RWPE2 (cell line): ENCODE results near the gene FPR1.

Source experiments
- ATAC-seq: fragments of 200-7000 bp; cut with Tn5 transposase; 3 replicates; pipeline ENCODE4 v1.9.1; 2021; ENCODE audit warnings: low read depth
- DNase-seq: peaks from one replicate; pipeline ENCODE4 v3.0.0-alpha.2; 2020; ENCODE audit warnings: low spot score
- H3K27ac ChIP-seq: fragments of 450-650 bp; 2 replicates; pipeline ENCODE4 v1.5.1; 2017; ENCODE audit warnings: mild to moderate bottlenecking; ENCODE audit not compliant: poor library complexity, severe bottlenecking
- H3K27me3 ChIP-seq: fragments of 250-450 bp; sonication (Bioruptor Pico); 2 replicates; pipeline ENCODE4 v1.5.1; 2021; ENCODE audit warnings: mild to moderate bottlenecking, moderate library complexity; ENCODE audit not compliant: insufficient read depth, poor library complexity, severe bottlenecking
- H3K36me3 ChIP-seq: fragments of 250-450 bp; sonication (Bioruptor Pico); 2 replicates; pipeline ENCODE4 v1.5.1; 2020; ENCODE audit warnings: low read depth, mild to moderate bottlenecking, moderate library complexity
- H3K4me1 ChIP-seq: fragments of 250-450 bp; sonication (Bioruptor Pico); 2 replicates; pipeline ENCODE4 v1.5.1; 2021; ENCODE audit warnings: mild to moderate bottlenecking, moderate library complexity; ENCODE audit not compliant: insufficient read depth, poor library complexity, severe bottlenecking
- H3K4me3 ChIP-seq: fragments of 250-450 bp; sonication (Bioruptor Pico); 2 replicates; pipeline ENCODE4 v1.5.1; 2021; ENCODE audit warnings: mild to moderate bottlenecking, moderate library complexity; ENCODE audit not compliant: severe bottlenecking
- H3K9me3 ChIP-seq: fragments of 250-450 bp; sonication (Bioruptor Pico); 2 replicates; pipeline ENCODE4 v1.5.1; 2021; ENCODE audit warnings: mild to moderate bottlenecking, moderate library complexity; ENCODE audit not compliant: severe bottlenecking
- TF ChIP-seq, protein P1 (sequence below): fragments of 450-650 bp; IDR thresholded peaks from one replicate; pipeline ENCODE4 v1.5.1; 2017; ENCODE audit warnings: mild to moderate bottlenecking, moderate library complexity; ENCODE audit not compliant: poor library complexity, severe bottlenecking

The FPR1 gene

DNA sequence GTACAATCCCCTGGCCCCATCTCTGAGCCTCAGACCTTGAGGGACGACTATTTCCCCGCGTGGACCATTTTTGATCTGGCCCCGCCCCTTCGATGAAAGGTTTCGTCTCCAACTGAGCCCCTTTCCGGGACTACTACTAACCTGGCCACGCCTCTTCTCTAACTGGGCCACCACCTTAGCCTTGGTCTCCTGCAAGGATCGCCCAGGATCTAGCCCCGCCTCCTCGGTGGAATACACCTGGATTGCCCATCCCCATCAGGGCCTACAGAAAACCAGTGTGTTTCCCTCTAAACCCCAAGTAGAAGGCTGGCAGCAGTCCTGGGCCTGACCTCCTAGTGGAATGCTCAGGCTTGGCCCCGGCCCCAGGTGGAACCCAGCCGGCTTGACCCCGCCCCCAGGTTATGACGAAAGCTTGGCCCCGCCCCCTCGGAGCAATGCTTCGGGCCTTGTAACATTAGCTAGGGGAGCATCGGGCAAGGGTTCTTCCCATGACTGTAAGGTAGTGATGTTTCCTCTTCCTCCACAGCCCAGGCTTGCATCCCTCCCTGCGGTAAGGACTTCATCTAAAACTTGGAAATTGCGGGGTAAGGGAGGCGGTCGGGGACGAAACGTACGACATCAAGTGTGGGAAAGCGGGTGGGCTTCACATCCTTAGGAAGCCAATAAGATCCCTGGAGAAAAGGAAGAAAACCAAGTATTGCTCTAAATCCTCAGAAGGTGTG is 49.4 kb downstream of the FPR1 start:
- TF ChIP-seq, protein P1, sequence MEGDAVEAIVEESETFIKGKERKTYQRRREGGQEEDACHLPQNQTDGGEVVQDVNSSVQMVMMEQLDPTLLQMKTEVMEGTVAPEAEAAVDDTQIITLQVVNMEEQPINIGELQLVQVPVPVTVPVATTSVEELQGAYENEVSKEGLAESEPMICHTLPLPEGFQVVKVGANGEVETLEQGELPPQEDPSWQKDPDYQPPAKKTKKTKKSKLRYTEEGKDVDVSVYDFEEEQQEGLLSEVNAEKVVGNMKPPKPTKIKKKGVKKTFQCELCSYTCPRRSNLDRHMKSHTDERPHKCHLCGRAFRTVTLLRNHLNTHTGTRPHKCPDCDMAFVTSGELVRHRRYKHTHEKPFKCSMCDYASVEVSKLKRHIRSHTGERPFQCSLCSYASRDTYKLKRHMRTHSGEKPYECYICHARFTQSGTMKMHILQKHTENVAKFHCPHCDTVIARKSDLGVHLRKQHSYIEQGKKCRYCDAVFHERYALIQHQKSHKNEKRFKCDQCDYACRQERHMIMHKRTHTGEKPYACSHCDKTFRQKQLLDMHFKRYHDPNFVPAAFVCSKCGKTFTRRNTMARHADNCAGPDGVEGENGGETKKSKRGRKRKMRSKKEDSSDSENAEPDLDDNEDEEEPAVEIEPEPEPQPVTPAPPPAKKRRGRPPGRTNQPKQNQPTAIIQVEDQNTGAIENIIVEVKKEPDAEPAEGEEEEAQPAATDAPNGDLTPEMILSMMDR: no peak
- peak; percentile 89 for DNase-seq
- peak overlapping the region; percentile 37 for H3K27ac ChIP-seq

GRCh38 chr19:51701468-51702100 is 50.1 kb downstream of the FPR1 start:
- H3K36me3 ChIP-seq: peaks cover 49% of the 10 kb centered on the region
- no peak for DNase-seq
- H3K27ac ChIP-seq: peak overlapping the region; percentile 37

More for the DNA sequence above, 49.4 kb downstream of the FPR1 start:
- Histone ChIP-seq H3K27me3 (no peaks in the 10 kb centered on the region), H3K9me3 (no peaks in the 10 kb centered on the region), H3K4me1 (peaks cover 4% of the 10 kb centered on the region), H3K4me3 (peak overlapping the region; percentile 45), H3K36me3 (peaks cover 49% of the 10 kb centered on the region)
- ATAC-seq: peak; percentile 54

DNA sequence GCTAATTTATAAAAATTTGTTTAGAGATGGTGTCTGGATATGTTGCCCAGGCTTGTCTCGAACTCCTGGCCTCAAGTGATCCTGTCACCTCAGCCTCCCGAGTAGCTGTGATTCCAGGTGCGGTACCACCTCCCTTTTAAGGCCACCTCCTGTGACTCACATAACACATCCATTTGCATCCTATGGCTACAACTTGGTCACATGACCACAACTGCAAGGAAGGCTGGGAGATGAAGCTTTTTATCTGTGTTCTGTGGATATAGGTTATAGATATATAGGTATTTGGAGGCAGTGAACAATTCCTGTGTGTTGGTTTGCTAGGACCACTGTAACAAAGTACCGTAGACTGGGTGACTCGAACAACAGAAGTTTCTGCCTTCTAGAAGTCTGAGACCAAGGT is 52.5 kb downstream of the FPR1 start:
- Histone ChIP-seq H3K4me1 (peaks cover 4% of the 10 kb centered on the region), H3K36me3 (peaks cover 47% of the 10 kb centered on the region), H3K9me3 (no peaks in the 10 kb centered on the region), H3K27me3 (no peaks in the 10 kb centered on the region), H3K4me3 (no peak overlapping the region), H3K27ac (no peak overlapping the region)
- no peak for ATAC-seq
- DNase-seq: no peak
- TF ChIP-seq, protein P1: no peak

More at GRCh38 chr19:51701468-51702100, 50.1 kb downstream of the FPR1 start:
- TF ChIP-seq, protein P1: no peak
- H3K4me3 ChIP-seq: no peak overlapping the region
- H3K9me3 ChIP-seq: no peaks in the 10 kb centered on the region
- no peak for ATAC-seq
- peaks cover 4% of the 10 kb centered on the region for H3K4me1 ChIP-seq
- H3K27me3 ChIP-seq: no peaks in the 10 kb centered on the region

GRCh38 chr19:51698296-51698695 is 53.4 kb downstream of the FPR1 start:
- no peak for ATAC-seq
- Histone ChIP-seq H3K27me3 (no peaks in the 10 kb centered on the region), H3K4me1 (peaks cover under 1% of the 10 kb centered on the region), H3K36me3 (peaks cover 51% of the 10 kb centered on the region), H3K4me3 (no peak overlapping the region), H3K27ac (no peak overlapping the region), H3K9me3 (no peaks in the 10 kb centered on the region)
- TF ChIP-seq, protein P1: no peak
- no peak for DNase-seq
